OCI-LY7 (cell line): ENCODE data around the gene CDX4.

Source experiments
- EZH2phosphoT487 ChIP-seq: fragments of 200-600 bp; sonication (generic); IDR thresholded peaks from 2 replicates; pipeline ENCODE4 v1.6.1; 2018; ENCODE audit warnings: low read depth, borderline replicate concordance, mild to moderate bottlenecking, mixed run types, antibody characterized with exemption, low read length, moderate library complexity, mixed read lengths
- TF ChIP-seq, protein P1 (sequence below): fragments of 200-600 bp; sonication (generic); conservative IDR thresholded peaks from 2 replicates; pipeline ENCODE4 v1.5.1; 2014; ENCODE audit warnings: mild to moderate bottlenecking, antibody characterized with exemption, low read length, moderate library complexity, mixed read lengths

DNA sequence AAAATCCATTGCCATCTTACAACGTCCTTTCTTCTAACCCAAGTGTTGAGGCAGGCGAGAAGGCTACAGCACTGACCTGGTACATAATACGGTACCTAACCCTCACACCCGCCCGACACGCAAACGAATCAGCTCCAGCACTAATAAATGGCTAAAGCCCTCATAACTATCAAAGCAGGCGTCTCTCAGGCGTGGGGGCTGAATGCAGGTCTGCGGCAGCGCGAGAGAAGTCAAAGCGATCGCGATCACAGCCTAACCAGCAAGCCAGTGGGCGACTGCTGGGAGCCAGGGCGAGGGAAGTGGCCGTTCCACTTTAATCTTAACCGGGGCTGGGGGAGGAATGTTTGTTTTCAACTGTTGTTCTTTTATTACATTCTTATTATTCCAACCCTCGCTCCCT lies 1.5 kb downstream of the CDX4 start:
- TF ChIP-seq, protein P1, sequence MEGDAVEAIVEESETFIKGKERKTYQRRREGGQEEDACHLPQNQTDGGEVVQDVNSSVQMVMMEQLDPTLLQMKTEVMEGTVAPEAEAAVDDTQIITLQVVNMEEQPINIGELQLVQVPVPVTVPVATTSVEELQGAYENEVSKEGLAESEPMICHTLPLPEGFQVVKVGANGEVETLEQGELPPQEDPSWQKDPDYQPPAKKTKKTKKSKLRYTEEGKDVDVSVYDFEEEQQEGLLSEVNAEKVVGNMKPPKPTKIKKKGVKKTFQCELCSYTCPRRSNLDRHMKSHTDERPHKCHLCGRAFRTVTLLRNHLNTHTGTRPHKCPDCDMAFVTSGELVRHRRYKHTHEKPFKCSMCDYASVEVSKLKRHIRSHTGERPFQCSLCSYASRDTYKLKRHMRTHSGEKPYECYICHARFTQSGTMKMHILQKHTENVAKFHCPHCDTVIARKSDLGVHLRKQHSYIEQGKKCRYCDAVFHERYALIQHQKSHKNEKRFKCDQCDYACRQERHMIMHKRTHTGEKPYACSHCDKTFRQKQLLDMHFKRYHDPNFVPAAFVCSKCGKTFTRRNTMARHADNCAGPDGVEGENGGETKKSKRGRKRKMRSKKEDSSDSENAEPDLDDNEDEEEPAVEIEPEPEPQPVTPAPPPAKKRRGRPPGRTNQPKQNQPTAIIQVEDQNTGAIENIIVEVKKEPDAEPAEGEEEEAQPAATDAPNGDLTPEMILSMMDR = no peak
- TF ChIP-seq EZH2phosphoT487 = no peak
